Neural cell (in vitro differentiated cells): ENCODE results near the gene PSMG4.

ENCODE experiments used
- CTCF ChIP-seq: fragments of 450-650 bp; IDR thresholded peaks from 2 replicates; pipeline ENCODE4 v1.5.1; 2014; ENCODE audit warnings: antibody characterized with exemption, mild to moderate bottlenecking, moderate library complexity; ENCODE audit not compliant: poor library complexity, severe bottlenecking
- POLR2AphosphoS5 ChIP-seq: IDR thresholded peaks from 2 replicates; pipeline ENCODE4 v1.6.1; 2012

- no peak for TF ChIP-seq POLR2AphosphoS5
- TF ChIP-seq CTCF: no peak
These were observed 53.1 kb downstream of the PSMG4 start for GRCh38 chr6:3311826-3312225.
